Central memory CD4-positive, alpha-beta T cell (primary cell): ENCODE data around the gene TEX14.

ENCODE experiments used
- DNase-seq: peaks from one replicate; pipeline ENCODE4 v3.0.0; 2022

Gene TEX14

DNA sequence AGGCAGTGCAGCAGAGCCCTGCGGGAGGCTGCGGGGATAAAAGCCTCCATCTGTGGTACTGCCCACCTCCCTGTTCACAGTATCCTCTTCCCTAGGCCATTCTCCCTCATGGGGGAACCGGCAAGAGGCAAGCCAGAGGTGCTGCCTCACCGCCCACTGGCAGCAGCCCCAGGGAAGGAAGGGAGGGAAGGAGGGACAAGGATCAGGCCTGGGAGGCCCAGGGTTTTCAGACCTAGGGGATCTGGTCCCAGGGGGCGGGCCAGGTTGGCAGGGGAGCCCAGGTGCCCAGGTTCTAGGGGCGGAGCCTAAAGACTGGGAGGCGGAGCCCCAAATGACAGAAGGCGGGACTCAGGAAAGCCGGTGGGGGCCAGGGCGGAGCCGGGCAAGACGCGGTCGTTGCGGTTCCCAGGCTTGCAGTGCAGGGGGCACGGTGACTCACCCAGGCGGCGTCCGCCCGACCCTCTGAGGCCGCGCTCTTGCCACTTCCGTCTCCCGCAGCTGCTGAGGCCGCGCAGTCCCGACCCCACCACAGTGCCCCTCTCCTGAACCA is 174.4 kb downstream of the TEX14 start:
- no peak for DNase-seq

DNA sequence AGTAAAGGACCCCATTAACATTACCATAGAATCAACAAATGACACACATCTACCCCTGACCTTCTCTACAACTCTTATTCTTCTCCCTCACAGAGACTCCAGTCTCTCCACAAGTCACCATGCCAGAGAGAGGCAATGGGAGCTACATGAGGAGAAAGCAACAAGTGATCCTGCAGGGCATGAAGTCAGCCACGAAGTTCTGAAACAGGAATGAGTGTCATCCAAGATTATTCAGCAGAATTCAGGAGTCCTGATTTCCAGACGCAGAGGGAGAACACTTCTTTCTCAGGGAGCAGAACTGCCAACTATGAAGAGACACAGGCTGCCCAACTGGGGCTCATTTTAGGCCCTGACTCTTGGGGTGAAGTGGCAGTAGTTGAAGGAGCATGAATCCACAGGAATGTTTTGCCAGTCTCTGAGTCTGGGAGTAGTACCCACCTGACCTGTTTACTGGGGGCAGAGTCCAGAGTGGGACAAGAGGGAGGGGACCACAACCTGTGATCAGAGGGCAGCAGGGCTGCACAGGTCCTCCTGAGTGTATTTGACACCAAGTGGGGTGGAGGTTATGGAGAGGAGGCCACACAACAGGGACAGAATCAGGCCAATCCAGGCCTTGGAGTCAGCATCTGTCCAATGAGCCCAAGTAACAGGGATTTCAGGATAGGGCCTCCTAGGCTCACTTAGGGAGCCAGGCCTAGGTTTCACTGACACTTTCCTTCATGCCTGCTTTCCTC is 175.0 kb downstream of the TEX14 start:
- DNase-seq = no peak

DNA sequence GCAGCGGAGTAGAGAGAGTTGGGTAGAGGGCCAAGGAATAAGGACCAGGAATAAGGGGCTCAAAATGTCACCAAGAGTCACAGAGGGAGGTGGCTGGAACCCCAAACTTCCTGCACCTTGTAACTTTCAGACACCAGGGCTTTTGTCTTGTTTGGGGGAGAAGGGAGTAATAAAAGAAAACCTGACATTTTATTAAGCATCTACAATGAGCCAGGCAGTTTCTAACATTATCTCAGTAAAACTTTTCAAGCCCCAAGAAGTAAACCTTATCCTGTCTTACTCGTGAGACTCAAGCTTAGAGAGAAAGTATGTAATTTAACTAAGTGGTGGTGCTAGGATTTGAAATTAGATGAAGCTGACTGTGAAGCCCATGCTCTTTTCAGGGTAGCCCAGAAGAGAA is 176.6 kb downstream of the TEX14 start:
- no peak for DNase-seq

DNA sequence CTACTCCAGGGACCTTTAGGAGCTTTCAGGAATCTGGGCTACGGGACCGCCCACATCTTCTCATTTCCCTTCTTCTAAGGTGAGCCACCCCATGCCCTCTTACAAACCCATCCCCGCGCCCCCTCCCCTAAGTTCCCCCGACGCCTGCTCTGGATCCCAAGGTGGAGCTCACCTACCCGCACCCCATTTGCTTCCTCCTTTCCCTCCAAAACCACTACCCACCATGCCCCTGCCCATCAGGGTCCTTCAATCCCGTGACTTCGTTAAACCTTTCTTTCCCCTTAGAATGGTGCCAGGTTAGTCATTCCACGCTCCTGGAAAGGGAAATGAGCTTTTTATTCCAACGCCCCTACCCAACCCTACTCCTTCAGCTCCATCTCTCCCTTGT is 177.1 kb downstream of the TEX14 start:
- DNase-seq = no peak

DNA sequence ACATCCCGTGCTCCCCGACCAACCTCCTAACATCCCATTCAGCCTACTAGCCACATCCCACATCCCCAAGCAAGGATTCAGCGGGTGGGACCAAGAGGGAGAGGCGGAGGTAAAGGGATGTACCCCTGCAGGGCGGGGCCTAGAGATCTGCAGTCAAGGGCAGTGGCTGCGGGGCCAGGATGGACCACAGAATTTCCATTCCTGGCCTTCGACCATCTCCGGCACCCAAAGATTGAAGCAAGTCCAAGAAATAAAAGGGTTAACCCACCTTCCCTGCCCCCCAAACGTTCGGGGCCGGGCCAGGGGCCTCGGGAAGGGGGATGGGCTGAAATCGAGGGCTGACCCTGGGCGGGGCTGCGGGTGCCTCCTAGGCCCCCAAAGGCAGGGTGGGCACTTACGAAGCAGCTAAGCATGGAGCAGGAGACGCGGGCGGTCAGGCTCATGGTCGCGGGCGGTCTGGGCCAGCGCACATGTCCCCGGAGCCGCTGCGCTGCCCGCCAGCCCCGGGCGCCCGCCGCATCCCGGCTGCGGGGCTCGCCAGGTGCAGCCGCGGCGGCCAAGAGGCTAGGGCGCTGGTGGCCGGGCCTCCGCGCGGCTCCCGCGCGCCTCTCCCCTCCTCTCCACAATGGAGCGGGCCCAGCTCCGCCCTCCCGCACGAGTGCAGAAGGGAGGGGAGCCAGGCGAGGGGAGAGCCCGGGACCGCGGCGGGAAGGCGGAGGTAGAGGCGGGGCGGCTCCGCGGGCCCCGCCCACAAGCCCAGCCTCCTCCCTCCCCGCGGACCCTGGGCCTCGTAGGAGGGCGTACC is 177.7 kb downstream of the TEX14 start, which contains the start of gene MTMR4:
TSS of gene MTMR4 (minus strand) at position 674 of the 805 bp plus-strand sequence. CDS start at position 443, 231 bp downstream.
- DNase-seq = peak; percentile 65

DNA sequence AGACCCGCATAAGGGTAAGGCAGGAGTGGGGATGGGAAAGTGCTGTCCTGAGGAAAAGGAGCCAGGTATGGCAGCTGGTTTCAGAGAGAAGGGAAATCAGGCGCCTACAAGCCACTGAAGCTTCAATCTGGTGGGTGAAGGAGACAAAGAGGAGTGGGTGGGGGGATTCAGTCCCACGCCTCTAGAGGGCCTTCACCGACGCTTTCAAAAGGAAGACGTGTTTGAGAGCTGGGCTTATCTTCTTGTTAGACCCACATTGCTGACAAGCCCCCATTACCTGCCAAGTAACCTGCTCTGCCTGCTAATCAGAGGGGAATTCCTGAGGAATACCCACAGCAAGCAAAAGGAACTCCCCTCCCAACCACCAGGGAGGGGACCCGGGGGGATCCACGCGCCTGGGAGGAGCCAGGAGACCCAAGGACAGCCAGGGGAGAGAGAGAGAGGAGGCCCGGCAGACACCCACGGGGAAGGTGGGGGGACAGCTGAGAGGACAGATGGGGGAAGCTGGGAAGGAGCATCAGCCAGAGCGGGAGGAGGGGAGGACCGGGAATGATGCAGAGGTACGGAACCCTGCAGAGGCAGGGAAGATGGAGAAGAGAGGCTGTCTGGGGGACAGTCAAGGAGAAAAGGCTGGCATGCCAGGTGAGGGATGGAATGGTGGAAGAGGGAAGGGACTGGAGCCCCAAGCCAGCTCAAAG is 178.4 kb downstream of the TEX14 start:
- no peak for DNase-seq

DNA sequence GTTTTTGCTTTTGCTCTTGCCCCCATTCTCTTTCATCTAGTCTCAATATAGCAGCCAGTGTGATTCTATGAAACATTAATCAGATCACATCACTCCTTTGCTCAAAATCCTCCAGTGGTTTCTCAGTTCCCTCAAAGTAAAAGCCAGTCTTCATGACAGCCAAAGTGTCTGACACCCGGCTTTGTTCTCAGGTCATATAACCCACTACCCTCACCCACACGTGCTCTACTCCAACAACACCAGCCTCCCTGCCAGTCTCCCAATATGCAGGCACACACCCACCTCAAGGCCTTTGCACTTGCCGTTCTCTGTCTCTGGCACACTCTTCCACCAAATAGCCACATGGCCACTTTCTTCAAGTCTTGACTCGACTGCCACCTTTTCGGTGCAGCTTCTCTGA is 181.8 kb downstream of the TEX14 start:
- DNase-seq = no peak

DNA sequence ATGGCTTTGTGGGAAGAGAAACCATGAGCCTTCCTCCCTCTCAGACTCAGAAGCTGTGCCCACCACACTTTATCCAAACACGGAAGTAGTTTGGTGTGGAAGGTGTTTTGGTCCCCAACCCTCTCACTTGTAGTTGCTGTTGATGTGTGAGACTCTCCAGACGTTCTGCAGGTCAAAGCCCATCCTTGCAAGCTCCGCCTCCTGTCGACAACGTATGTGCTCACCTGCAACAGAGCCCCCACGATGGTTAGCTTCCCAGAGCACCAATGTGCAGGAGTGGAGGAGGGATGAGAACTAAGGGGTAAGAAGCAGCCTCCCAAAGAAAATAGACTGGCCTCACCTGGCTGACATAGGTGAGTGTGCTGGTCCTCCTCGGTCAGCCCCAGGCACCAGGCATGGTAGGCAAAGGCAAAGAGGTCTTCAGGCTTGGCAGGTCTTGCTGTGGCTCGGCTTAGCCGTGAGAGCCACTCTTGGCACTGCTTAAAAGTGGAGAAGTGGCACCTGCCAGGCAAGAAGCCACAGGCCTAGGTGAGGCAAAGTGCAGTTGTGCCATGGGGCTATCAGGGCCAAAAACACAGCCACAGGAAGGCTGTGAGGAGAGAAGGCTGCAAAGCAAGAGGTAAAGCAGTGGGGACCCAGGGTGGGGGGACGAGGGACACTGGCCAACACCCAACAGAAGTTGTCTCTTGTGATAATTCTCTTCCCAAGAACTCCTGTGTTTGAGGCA is 183.3 kb downstream of the TEX14 start:
- no peak for DNase-seq

DNA sequence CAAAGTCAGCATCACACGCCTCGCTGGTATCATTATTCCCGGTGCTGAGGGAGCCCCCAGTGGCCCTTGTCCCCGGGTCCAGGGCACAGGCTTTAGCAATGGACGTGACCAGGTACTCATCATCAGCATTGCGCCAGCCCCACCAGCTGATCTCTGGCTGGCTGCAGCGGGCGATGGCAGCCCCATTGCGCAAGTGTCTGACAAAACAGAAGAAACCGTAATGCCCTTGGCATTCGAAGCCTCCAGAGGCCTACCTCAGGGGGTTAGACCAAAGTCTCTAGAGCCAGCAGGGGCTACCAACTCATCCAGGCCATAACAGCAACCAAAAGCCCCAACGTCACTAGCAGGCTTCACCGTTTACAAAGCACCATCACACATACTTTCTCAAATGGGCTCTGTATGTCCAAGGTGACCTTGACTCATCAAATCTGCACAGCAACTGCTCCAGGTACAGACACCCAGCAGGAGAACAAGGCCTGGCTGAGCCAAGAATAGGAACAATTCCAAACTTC is 184.7 kb downstream of the TEX14 start:
- no peak for DNase-seq
